DMS153 treated with DMSO at 0.1 percent for 48 hours (cell line): Measurements from ENCODE around the gene NUB1.
A peak's percentile ranks its signal among the peaks of the same experiment; 100 is the strongest.

Source experiments
- DNase-seq: peaks from one replicate; lab custom pipeline; 2025; ENCODE audit not compliant: unreplicated experiment; lab: John Stamatoyannopoulos, UW

NUB1 gene

GRCh38 chr7:151342102-151342646 lies 562 bp downstream of the NUB1 start:
- no peak for DNase-seq

DNA sequence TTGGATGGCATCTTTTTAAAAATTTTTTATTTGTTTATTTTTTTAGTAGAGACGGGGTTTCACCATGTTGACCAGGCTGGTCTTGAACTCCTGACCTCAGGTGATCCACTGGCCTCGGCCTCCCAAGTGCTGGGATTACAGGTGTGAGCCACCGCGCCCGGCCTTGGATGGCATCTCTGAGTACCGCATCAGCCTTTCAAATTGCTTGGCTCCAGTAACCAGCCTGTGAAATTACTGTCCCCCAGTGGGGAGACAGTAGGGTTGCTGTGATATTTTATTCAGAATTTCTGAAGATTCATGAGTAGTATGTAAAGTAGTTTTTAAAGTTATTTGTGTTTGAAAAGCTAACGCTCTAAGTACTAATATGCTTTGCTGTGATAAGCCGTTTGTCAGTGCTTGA lies 1.2 kb downstream of the NUB1 start:
- no peak for DNase-seq

DNA sequence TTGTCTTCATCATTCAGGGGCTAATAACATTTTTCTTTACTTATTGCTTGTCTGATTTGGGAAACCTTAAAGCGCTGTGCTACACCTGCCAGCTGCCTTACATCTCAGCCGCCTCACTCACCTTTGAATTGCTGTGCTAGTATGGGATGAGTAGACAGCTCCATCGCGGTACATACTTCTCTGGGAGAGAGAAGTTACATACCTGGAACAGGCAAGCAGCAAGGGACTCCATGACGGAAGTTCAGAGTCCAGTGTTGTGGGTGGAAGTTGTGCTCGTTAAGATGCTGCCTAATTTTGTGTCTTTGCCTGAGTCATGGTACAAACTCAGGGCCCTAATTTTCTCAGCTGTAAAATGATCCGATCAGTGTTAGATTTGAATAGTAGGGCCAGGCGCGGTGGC lies 1.9 kb downstream of the NUB1 start:
- DNase-seq, result no peak

GRCh38 chr7:151345576-151346469 lies 4.2 kb downstream of the NUB1 start:
- no peak for DNase-seq

GRCh38 chr7:151346470-151346769 lies 4.8 kb downstream of the NUB1 start:
- DNase-seq, result no peak

DNA sequence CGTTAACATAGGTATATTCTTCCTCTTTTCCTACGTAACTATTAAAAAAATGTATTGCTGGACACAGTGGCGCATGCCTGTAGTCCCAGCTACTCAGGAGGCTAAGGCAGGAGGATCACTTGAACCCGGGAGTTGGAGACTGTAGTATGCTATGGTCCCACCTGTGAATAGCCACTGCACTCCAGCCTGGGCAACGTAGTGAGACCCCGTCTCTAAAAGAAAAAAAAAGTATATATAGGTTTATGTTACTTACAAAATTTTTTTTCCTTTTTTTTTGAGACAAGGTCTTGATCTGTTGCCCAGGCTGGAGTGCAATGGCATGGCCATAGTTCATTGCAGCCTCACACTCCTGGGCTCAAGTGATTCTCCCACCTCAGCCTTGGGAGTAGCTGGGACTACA lies 5.6 kb downstream of the NUB1 start:
- DNase-seq, result no peak

- DNase-seq, result no peak
Observed at GRCh38 chr7:151348970-151349369, 7.4 kb downstream of the NUB1 start.

- no peak for DNase-seq
Observed at GRCh38 chr7:151349507-151349853, 7.9 kb downstream of the NUB1 start.

DNA sequence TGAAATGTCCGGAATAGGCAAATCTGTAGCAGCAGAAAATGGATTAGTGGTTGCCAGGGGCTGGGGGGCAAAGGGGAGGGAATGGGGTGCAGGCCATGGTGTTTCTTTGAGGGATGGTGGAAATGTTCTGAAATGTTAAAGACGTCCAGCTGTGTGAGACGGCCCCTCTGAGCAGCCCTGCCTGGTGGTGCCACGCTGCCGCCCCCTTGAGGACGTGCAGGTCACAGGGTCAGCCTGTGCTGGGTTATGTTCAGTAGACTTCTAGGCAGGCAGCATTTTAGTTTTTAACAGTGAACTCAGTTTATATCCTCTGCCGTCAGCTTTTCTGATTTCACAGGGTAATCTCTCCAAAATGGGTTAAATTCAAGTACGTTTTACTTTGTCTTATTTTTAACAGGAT lies 9.4 kb downstream of the NUB1 start:
- no peak for DNase-seq

DNA sequence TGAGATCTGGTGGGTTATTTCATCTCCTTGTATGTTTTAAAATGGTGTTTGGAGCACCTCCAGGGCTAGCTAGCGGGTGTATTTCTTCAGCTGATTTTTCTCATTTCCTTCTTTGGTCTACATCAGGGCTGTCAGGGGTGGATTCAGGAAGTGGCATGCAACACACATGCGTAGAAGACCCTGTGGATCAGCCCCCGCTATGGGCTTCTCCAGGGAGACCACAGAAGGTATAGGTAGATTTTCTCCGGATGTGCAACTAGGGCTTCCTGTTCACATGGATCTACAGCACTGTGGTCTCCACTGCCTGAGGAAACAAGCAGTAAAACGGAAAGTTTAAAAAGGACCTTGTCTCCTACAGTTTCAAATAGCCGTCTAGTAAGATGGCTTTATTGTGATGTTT lies 10.4 kb downstream of the NUB1 start:
- DNase-seq, result no peak

DNA sequence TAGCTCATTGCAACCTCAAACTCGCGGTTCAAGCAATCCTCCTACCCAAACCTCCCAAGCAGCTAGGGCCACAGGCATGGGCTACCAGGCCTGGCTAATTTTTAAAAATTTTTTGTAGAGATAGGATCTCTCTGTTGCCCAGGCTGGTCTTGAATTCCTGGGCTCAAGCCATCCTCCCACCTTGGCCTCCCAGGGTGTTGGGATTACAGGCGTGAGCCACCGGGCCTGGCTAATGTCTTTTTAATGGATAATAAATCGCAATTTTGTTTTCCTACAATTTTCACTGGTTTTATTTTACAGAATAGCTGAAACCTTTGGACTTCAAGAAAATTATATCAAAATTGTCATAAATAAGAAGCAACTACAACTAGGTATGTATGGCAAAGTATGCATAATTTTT lies 10.9 kb downstream of the NUB1 start:
- DNase-seq, result no peak

DNA sequence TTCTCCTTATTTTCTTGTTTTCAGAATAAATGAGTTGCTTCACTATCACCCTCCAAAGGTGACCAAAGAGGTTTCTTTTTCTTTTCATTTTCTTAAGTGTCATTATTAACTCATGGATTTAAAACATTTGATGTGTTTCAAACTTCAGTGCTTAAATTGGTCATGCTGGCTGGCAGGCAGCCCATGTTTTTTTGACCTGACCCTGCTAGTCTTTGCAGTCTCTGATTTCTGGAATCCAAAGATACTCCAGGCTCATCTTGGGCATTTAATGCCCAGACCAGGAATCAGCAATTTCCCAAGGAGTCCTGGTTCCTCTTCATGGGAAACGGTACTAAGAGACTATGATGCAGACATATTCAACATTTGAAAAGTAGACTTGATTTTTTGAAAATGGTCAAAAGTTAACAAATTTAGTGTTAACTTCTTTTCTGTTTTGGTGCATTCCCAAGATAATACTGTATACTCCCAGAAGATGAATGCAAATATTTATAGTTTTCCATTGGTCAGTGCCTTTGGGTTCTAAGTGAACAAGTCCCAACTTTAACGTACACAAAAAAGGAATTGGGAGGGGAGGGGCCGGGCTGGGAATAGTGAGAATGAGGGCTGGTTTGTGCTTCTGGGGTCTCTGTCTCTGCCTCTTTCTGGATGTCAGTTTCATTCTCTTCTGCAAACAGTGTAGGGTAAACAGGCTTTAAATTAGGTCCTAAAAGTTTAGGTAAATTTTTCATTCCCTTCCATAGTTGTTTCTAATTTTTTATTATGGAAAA lies 19.8 kb downstream of the NUB1 start:
- DNase-seq, result no peak

- DNase-seq, result no peak
Observed at GRCh38 chr7:151363182-151363581, 21.6 kb downstream of the NUB1 start.

DNA sequence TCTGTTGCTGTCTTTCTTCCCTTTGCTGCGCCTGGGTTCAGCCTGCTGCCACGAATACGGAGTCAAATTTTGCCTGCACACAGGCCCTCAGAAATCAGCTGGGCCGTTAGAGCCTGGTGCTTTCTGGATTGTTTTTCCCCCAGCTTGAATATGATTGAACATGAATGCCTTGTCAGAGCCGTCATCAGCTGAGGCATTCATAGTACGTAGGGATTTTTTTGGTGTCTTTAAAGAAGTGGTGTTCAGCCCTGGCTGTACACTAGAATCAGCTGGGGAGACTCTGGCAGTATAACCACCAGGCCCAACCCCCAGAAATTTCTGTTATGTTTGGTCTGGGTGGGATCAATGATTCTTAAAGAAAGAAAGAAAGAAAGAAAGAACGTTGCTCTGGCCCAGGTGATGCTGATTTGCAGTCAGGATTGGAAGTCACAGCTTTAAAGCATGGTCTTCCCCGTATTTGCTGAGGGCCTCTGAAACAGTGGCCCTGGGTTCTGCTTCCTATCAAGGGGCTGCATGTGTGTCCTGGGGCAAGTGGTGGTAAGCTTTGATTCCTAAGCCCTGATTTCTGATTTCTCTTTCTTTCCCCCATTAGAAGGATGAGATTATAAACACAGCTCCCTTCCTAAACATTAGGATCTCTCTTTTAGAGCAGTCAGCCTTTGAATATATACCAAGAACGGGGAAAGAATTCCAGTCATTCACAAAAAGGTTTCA lies 24.7 kb downstream of the NUB1 start:
- DNase-seq, result no peak

GRCh38 chr7:151366880-151367222 lies 25.2 kb downstream of the NUB1 start:
- no peak for DNase-seq

DNA sequence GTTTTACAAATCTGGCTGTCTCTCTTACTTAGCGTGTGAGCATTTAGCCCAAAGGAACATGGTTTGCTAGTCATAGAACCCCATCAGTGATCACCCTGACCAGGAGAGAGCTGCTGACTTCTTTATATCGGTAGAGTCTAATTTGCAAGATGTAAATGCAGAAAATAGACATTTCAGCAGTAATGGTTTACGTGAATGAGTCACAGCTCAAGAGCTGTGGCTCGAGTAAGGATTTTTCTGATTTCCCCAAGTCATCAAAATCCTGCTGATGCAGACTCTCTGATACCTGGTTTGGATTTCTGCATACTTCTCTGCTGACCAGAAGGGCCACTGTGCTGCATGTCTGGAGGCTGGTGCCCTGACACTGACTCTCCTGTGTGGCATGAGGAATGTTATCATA lies 25.7 kb downstream of the NUB1 start:
- no peak for DNase-seq

GRCh38 chr7:151368136-151368571 lies 26.5 kb downstream of the NUB1 start:
- peak; percentile 56 for DNase-seq

- no peak for DNase-seq
Observed at GRCh38 chr7:151371266-151371665, 29.7 kb downstream of the NUB1 start.

- no peak for DNase-seq
Observed at GRCh38 chr7:151372612-151373265, 31.1 kb downstream of the NUB1 start.

GRCh38 chr7:151373599-151373998 lies 32.0 kb downstream of the NUB1 start:
- no peak for DNase-seq

GRCh38 chr7:151374139-151374538 lies 32.5 kb downstream of the NUB1 start:
- DNase-seq, result no peak
